HG02884 (cell line): ENCODE measurements around the gene FRMD4A.

Experiments used
- ATAC-seq: cut with Tn5 transposase; IDR thresholded peaks from one replicate; pipeline ENCODE4 v1.9.1; 2021; ENCODE audit warnings: mild to moderate bottlenecking, moderate library complexity; ENCODE audit not compliant: unreplicated experiment

Gene FRMD4A

DNA sequence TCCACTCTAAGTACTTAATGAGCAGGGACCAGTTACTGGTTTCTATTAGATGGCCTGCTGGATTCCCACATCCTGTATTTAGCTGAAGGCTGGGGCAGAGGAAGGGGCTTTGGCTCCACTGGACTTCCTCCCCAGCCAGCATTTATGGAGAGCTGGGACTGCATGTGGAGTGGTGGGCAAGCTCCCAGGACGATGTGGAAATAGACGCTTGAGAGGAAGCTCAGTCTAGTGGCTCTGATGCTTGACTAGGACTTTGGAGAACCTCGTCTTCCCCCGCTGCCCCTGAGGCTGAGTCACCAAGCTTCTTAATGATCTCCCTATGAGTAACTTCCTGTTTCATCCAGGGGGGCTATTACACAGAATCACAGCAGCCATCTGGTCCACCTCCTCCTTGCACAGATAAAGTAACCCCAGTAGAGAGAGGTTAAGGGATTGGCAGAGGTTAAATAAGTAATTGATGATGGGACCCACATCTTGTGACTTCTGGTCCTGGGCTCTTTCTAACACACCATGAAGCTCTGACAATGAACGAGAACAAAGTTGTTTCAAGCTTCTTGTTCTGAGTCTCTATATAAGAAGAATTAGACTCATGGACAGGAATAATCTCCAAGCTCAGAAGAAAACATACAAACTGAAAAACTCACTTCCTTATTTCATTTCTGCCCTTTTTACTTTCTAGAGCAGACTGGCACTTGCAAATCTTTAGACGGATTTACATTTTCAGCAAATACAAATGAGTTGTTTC, 617.7 kb downstream of the FRMD4A start:
- ATAC-seq, result peak; percentile 84

DNA sequence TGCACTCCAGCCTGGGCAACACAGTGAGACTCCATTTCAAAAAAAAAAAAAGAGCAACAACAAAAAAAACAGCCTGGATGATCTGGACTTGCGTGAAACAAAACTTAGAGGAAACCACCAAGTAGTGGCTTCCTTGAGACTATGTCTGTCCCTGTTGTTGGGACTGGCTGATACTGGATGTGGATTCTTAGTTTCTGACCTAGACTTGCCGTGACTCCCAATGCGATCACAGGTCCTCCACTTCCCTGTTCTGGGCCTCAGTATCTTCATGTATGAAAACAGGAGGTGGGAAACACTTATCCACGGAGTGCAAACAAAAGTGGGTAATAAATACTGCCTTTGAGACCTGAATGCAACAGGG, 618.3 kb downstream of the FRMD4A start:
- no peak for ATAC-seq

DNA sequence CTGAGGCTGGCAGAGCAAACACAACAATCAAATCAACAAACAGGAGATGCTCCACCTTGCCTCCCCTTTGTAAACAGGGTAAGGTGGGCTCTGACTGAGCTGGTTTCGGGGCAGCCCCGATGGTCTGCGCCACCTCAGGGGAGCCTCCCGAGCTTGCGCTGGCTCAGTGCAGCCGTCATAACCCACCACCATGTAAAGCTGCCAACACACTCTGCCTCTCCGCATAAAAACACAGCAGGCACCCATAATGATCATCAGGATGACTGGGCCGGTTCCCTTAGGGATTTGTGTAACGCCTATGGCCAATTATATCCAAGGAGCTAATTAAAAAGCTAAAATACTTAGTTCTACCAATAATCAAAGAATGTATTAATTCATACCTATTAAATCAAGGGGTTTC, 619.4 kb downstream of the FRMD4A start:
- ATAC-seq, result no peak

DNA sequence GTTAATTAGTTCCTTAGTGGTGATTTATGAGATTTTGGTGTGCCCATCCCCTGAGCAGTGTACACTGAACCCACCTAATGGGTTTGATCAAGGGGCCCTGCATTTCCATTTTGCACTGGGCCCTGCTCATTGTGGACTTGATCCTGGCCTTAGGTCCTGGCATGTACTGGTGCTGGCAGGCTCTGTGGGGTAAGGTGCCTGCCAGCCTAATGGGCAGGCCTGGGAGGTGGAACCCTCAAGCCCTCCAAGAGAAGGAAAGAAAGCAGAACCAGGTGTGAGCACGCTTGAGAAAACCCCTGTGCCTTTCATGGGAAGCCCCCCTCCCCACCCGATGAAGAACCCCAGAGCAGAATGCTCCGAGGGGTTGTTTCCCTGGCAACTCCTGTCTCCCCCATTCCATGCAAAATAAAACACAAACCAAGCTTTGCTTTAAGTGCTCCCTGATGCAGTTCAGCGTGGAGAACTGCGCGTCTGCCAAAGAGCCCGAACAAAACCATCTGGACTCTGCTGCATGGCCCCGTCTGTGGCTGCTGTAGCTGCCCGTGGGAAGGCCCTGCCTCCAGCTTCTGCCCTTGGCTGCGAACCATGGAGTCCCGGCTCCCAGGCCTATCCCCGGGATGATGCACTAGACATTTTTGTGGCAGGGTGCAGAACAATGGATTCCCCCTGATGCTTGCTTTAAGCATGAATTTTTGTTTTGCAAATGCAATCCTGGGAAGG, 620.6 kb downstream of the FRMD4A start:
- ATAC-seq, result no peak

DNA sequence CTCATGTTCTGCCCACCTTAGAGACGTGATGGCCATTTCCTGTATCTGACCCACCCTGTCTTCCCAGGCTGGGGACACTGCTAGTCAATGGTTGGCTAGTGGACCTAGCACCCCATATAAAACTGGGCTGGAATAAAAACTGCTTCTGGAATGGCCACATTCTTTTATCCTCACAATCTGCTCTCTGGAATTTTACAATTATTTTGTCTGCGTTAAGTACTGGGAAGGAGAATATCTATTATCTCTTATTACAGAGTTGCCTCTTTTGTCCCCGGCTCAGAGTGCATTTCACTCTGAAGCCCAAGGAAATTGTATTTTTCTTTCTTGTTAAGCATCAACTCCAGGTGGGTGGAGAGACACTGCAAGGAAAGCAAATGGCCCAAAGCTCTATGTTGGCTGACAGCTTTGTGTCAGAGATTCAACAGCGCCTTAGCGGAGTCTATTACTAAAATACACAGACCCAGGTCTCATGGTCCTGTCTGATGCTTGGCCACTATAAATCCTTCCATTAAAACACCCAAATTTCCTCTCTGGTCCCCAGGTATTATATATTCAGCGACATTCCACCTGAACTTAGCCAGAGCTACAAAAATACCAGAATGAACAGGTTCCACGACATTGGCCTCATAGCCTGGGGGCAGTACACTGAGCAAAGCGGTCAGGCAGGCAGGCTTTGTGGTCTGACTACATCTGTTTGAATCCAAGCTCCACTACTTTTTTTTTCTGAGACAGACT, 622.3 kb downstream of the FRMD4A start:
- ATAC-seq, result no peak

DNA sequence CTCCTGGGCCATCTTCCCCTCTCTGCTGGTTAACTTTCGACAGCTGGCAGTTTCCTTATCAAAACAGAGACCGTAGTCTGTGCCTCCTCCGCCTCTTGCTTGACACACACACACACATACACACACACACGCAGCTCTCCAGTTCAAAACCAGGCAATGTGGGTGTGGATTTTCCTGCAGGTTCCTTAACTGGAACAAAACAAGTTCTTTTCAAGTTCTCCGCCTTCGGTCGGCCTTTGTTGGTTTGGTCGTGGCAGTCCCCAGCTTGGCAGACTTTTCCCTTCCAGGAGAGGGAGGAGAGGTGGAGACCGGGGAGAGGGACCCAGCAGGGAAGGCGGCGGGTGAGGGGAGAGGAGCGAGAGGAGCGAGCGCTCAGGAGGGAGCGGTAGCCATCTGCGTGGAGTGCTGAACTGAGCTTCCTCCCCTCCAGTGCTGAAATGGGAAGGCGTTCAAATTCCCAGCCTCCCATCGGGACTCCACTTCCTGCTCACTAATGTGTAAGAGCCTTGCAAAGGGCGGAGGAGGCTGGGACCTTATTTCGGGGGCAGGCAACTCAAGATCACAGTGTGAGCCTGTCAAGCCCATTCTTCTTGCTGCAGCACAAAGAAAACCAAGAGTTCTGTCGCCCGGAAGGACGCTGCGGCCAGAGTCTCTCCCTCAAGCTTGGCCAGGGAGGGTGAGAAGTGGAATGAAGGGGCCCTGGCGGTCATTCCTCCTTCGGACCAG, 623.4 kb downstream of the FRMD4A start:
- ATAC-seq, result peak; percentile 43

DNA sequence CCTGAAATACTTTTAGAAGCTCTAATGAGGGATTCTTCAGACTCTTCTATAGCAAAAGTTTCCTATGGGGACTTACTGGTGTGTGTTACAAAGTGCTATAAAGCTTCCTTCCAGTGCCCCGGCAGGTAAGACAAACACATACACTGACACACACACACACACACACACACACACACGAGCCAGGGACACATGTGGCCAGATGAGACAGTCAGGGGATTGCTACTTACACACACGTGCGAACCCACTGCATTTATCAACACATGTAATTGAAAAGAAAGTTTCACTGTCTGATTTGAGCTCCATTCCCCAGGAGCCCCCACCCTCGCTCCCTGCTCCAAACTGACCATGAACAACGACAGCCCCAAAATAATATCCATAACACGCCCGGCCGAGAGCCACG, 624.1 kb downstream of the FRMD4A start:
- ATAC-seq, result no peak

DNA sequence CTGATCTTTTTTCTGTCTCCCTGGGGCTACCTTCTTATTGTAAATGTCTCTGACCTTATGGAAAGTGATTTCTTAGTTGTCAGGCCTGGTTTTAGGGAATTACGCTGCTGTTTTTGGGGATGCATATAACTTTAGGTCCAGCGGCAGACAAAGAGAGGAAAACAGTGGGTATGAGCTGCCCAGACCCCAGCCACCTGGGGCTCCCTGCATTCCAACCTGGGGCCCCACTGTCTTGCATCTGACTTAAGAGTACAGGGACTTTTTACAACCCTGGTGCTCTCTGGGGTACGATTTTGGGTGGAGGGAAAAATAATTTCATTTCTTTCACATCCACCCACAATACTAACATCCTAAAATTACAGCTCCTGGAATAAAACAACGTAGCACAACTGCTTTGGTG, 624.5 kb downstream of the FRMD4A start:
- ATAC-seq, result no peak

DNA sequence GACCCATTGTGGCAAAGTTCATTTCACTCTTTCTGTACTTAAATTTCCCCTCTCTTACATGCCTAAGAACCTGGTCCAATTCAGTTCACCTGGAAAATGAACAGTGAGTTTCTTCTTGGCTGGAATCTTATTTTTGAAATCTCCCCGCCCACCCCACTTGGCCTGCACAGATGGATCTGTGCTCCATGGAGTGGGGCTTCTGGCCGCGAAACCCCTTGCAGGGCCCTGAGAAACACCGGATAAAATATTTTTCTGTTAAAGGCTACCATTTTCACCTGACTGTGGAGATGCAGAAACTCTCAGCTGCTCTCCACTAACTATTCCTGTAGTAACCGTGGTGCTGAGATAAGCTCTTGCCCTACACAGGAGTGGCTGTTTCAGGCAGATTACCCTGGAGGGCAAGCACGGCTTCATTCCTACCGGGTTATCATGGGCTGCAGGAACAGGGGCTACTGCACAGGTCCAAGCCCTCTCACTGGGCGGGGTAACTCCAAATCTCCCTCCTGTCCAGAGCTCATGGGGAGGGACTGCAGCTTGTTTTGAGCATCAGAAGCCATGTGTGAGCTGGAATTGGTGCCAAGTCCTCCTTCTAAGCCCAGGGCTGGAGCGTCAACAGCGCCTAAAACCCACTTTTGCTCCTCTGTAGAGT, 625.1 kb downstream of the FRMD4A start:
- ATAC-seq, result no peak

DNA sequence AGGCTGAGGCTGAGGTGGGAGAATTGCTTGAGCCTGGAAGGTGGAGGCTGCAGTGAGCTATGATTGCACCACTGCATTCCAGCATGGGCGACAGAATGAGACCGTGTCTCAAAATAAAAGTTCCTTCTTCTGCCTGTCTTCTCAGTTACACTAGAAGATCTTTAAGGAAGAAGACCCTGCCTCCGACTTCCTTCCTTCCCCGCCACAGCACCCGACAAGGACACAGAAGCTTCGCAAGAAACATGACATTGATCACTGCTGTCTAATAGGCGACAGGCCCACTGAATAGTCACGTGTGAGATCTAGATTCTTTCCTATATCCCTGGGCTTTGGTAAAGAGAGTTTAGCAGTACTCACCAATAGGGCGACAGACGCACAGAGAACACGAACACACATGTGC, 625.8 kb downstream of the FRMD4A start:
- no peak for ATAC-seq

DNA sequence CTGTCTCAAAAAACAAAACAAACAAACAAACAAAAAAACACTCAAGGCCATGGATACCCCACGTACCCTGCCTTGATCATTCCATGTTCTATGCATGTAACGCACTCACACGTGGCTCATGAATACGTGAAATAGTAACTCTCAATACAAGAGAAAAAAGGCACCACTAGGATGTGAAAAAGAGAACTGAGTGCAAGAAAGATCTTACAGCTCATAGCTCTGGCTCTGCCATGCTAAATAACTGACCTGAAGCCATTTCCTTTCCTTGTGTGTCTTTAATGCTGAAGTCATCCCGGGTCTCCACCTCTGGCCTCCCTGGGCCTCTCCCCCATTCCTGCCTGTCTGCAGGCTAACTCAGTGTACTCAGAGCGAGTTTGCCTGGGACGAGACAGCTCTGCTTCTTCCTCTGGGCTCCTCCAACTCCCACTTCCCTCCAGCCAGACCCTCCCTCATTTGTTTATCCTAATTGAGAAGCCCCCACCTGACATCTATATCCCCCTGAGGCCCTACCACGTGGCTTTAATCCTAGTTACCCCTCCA, 626.7 kb downstream of the FRMD4A start:
- ATAC-seq, result no peak

DNA sequence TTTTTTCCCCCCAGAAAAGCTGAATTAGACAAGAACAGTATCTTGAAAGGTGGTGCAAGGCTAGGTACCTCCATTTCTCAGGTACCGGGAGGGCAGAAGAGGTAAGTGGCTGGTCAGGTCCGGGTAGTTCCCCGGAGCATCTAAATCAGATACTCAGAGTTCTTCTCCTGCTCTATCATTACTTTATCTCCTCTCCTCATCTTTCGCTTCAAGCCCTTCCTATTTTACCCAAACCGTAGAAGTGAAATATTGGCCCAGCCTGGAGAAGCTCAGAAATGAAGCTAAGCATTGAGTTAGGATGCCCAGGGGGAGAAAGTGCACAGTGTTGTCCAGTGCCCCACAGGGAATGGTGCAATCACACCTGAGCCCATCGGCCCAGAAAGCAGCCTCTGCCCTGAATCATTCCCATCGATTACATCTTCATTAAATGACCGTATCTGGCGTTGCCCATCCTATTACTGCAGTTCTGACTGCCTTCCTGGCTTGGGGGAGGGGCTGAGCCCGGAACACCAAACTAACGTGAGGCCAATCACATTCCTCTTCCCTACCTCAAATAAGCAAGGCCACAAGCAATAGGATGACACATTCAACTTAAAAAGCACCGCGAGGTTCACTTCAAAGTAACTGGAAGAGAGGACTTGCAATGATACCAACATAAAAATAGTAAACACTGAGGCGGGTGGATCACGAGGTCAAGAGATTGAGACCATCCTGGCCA, 627.5 kb downstream of the FRMD4A start:
- ATAC-seq, result no peak

DNA sequence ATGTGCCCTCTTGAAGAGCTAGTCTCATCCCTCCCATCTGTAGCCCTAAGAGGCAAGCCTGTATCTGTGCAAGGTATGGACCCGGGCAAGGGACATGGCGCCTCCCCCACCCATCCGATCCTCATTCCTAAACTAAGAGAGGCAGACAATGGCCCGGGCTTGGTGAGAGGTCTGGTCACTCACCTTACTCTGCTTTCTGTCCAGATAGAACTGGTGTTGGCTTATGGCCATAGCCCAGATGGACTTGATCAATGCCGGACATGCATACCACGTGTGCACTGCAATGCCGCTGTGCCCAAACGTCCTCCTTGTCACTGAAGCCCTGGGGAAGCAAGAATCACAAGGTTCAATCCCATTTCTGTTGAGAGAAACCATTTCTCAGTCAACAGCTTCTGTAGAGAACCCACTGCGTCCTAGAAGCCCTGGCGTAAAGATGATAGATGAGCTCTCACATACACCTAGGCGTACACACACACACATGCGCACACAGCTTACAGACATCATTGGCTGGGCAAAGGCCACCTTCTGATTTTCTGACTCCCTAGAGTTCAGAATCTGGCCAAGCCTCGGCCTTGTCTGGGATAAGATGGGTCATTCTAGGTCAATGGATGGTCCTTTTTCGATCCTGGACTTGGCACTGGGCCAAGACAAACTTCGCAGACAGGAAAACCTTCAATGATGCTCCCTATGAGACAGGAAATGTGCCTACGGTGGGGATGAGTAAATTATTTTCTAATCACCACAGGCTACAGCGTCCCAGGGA, 629.4 kb downstream of the FRMD4A start:
- no peak for ATAC-seq

DNA sequence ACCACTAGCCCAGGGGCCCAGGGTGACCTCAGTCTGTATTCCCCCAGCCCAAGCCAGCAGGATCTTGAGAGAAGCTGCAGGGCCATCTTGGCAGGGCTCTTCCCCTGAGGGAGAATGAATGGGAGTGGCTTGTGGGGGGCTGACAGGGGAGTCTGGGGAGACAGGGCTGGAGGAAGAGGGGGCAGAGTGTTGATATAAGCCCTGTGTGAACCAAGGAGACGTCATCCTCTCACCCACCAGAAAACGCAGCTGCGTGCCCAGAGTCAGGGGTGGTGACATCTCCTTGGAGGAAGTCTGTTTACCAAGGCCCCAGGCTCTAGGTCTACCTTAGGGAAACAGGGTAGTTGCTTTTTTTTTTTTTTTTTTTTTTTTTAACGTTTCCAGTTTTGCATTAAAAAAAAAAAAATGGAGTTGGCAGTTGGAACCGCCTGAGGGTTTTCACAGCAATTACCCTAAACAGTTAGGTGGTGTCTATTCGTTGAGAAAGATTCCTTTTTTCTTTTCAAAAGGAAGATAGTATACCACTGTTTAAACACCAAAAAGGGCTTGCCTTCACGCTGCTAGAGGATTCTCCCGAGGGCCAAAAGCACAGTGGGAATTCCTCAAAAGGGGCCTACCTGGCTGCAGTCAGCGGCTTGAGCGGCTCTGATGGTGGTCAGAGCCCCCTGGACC, 630.1 kb downstream of the FRMD4A start:
- no peak for ATAC-seq

DNA sequence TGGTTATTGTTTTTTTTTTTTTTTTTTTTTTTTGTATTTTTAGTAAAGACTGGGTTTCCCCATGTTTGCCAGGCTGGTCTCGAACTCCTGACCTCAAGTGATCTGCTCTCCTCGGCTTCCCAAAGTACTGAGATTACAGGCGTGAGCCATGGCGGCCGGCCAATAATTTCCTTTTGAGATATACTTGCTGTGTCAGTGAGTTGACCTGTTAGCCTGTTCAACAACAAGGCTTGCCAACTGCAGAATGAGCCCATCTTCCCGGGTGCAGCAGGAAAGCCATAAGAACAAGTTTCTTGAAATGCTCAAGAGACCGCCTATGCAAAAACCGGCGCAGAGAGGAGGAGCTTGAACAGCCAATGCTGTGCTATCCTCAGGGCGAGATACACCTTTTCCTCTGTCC, 631.5 kb downstream of the FRMD4A start:
- no peak for ATAC-seq

DNA sequence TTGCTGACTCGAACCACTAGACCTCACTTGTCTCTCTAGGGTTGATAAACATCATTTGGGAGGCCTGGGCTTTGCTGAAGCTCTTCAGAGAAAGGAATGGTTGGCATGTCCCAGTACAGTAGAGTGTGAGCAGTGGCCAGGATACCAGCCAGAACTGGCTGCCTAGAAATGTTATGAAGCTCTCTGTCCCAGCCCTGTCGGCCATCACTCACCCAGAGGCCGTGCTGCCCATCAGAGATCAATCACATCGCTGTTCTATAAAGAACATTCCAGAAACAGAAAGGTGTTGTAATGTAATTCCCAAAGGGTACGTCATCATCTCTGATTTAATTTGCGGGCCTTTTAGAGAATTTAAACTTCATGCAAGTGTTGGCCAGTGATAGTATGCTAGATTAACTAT, 632.5 kb downstream of the FRMD4A start:
- ATAC-seq, result no peak

DNA sequence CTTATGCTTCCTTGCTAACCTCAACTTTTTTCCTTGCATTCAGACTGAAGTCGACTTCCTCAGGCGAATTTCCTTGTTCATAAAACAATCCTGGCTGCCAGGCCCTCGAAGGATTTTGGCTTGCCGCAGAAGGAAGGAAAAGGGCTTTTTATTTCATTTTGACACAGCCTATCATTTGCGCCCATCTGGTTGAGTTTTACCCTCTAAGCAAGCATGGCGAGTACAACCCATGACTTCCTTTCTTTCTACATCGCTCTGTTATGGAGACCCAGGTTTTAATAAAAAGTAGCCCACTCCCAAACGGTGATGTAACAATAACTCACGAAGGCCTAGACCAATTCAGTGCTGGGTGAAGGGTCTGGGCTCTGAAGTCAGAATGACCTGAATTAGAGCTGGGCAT, 634.7 kb downstream of the FRMD4A start:
- ATAC-seq, result no peak

DNA sequence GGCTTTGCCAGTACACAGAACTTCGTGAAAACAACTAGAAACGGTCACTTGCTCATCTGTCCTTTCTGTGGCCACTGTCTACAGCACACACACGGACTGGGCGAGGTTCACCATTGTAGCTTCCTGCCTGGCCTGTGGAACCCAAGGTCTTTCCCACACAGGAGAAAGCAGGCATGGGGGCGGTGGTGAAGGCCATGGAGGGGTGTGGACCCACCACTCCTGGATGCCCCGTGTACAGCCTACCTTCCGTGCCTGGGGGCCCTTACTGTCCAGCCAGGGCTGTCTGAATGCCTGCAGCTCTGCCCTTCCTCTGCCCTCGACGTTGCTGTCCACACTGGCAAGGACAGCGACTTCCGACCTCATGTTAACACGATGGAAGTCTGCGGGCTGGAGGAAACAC, 635.1 kb downstream of the FRMD4A start:
- ATAC-seq, result no peak
